GM23338 (cell line): ENCODE results near the gene FAM168A. TPM values are rescaled to one million over a fixed set of nuclear protein-coding genes. Genes with fewer than 3 reads are reported as not detected.
A peak's percentile ranks its signal among the peaks of the same experiment; 100 is the strongest.

Source experiments
- ATAC-seq: fragments of 200-7000 bp; cut with Tn5 transposase; 3 replicates; pipeline ENCODE4 v1.9.1; 2020
- DNase-seq: peaks from one replicate; pipeline ENCODE4 v3.0.0-alpha.2; 2015; ENCODE audit warnings: low spot score
- H2AFZ ChIP-seq: fragments of 200-600 bp; sonication (generic); 2 replicates; pipeline ENCODE4 v1.8.0; 2016; ENCODE audit warnings: antibody characterized with exemption, mild to moderate bottlenecking, moderate library complexity
- H3F3A ChIP-seq: fragments of 200-600 bp; sonication (generic); replicated peaks from 2 replicates; pipeline ENCODE4 v1.8.0; 2017; ENCODE audit warnings: antibody characterized with exemption, mixed run types, low read depth
- H3K27ac ChIP-seq: fragments of 200-600 bp; sonication (generic); 2 replicates; pipeline ENCODE4 v1.6.1; 2016; ENCODE audit warnings: low read depth
- H3K27me3 ChIP-seq: fragments of 200-600 bp; sonication (generic); 2 replicates; pipeline ENCODE4 v1.8.0; 2016; ENCODE audit warnings: mild to moderate bottlenecking, mixed run types, moderate library complexity; ENCODE audit not compliant: insufficient read depth
- H3K36me3 ChIP-seq: fragments of 200-600 bp; sonication (generic); 2 replicates; pipeline ENCODE4 v1.8.0; 2016; ENCODE audit warnings: mild to moderate bottlenecking; ENCODE audit not compliant: insufficient read depth
- H3K4me1 ChIP-seq: fragments of 200-600 bp; sonication (generic); 2 replicates; pipeline ENCODE4 v1.8.0; 2016; ENCODE audit warnings: mild to moderate bottlenecking, moderate library complexity; ENCODE audit not compliant: insufficient read depth
- H3K4me2 ChIP-seq: fragments of 200-600 bp; sonication (generic); 2 replicates; pipeline ENCODE4 v1.7.1; 2017; ENCODE audit warnings: mixed run types
- H3K4me3 ChIP-seq: fragments of 200-600 bp; sonication (generic); 2 replicates; pipeline ENCODE4 v1.6.1; 2016; ENCODE audit warnings: mixed run types
- H3K79me2 ChIP-seq: fragments of 200-600 bp; sonication (generic); replicated peaks from 2 replicates; pipeline ENCODE4 v1.8.0; 2017; ENCODE audit warnings: mild to moderate bottlenecking; ENCODE audit not compliant: insufficient read depth
- H3K9me2 ChIP-seq: fragments of 200-600 bp; sonication (generic); 2 replicates; pipeline ENCODE4 v1.8.0; 2017; ENCODE audit not compliant: insufficient read depth
- H4K20me1 ChIP-seq: fragments of 200-600 bp; sonication (generic); replicated peaks from 2 replicates; pipeline ENCODE4 v1.8.0; 2017; ENCODE audit warnings: mild to moderate bottlenecking; ENCODE audit not compliant: insufficient read depth
- H3K27ac Mint-ChIP-seq: 2 replicates; pipeline ENCODE4 v1.8.0; 2020; ENCODE audit warnings: inconsistent platforms, mild to moderate bottlenecking, moderate library complexity, mixed read lengths
- H3K27me3 Mint-ChIP-seq: 3 replicates; pipeline ENCODE4 v1.8.0; 2022; ENCODE audit warnings: low read depth, mild to moderate bottlenecking, moderate library complexity, mixed read lengths, inconsistent platforms; ENCODE audit not compliant: insufficient read depth, poor library complexity
- H3K36me3 Mint-ChIP-seq: 3 replicates; pipeline ENCODE4 v1.8.0; 2021; ENCODE audit warnings: low read depth, mild to moderate bottlenecking, inconsistent platforms, moderate library complexity, mixed read lengths
- H3K4me1 Mint-ChIP-seq: 3 replicates; pipeline ENCODE4 v1.8.0; 2020; ENCODE audit warnings: mild to moderate bottlenecking, inconsistent platforms, mixed read lengths
- H3K4me3 Mint-ChIP-seq: 3 replicates; pipeline ENCODE4 v1.8.0; 2021; ENCODE audit warnings: moderate library complexity, mild to moderate bottlenecking, inconsistent platforms, mixed read lengths
- H3K9me3 Mint-ChIP-seq: 3 replicates; pipeline ENCODE4 v1.8.0; 2020; ENCODE audit warnings: moderate library complexity, mild to moderate bottlenecking, inconsistent platforms, mixed read lengths
- CREB1 ChIP-seq: fragments of 250-450 bp; sonication (Bioruptor Pico); IDR thresholded peaks from 2 replicates; pipeline ENCODE4 v1.5.0; 2020; ENCODE audit warnings: low read depth, mild to moderate bottlenecking, moderate library complexity
- CTCF ChIP-seq, 2 experiments: fragments of 200-600 bp in 1 of 2; sonication (generic) in 1 of 2; conservative IDR thresholded peaks; 2 replicates each; pipeline versions ENCODE4 v1.5.1 to v1.6.1; 2016 to 2017; ENCODE audit warnings: antibody characterized with exemption in 2 of 2, low read depth in 2 of 2, mild to moderate bottlenecking in 2 of 2, moderate library complexity in 1 of 2
- ETS1 ChIP-seq: IDR thresholded peaks from 2 replicates; pipeline ENCODE4 v1.6.1; 2016; ENCODE audit warnings: antibody characterized with exemption
- EZH2 ChIP-seq: fragments of 200-600 bp; sonication (generic); IDR thresholded peaks from one replicate; pipeline ENCODE4 v1.8.0; 2017; ENCODE audit warnings: antibody characterized with exemption, mild to moderate bottlenecking, low read depth; ENCODE audit not compliant: unreplicated experiment
- EZH2phosphoT487 ChIP-seq: fragments of 200-600 bp; sonication (generic); IDR thresholded peaks from one replicate; pipeline ENCODE4 v1.8.1; 2018; ENCODE audit warnings: antibody characterized with exemption; ENCODE audit not compliant: unreplicated experiment
- JUNB ChIP-seq: IDR thresholded peaks from one replicate; pipeline ENCODE4 v1.6.1; 2016; ENCODE audit warnings: antibody characterized with exemption; ENCODE audit not compliant: unreplicated experiment
- NANOG ChIP-seq: IDR thresholded peaks from 2 replicates; pipeline ENCODE4 v1.6.1; 2016; ENCODE audit warnings: antibody characterized with exemption, borderline replicate concordance
- POLR2AphosphoS5 ChIP-seq: IDR thresholded peaks from 2 replicates; pipeline ENCODE4 v1.6.1; 2016; ENCODE audit warnings: antibody characterized with exemption, low read depth
- REST ChIP-seq: IDR thresholded peaks from one replicate; pipeline ENCODE4 v1.6.1; 2018; ENCODE audit warnings: antibody characterized with exemption; ENCODE audit not compliant: unreplicated experiment
- STAT1 ChIP-seq: IDR thresholded peaks from one replicate; pipeline ENCODE4 v1.6.1; 2016; ENCODE audit warnings: antibody characterized with exemption; ENCODE audit not compliant: unreplicated experiment
- ZNF114 ChIP-seq: fragments of 250-450 bp; sonication (Bioruptor Pico); IDR thresholded peaks from 2 replicates; pipeline ENCODE4 v1.5.0; 2020; ENCODE audit warnings: mild to moderate bottlenecking, moderate library complexity
- ZNF331 ChIP-seq: fragments of 250-450 bp; sonication (Bioruptor Pico); IDR thresholded peaks from 2 replicates; pipeline ENCODE4 v1.5.0; 2020; ENCODE audit warnings: low read depth, mild to moderate bottlenecking, moderate library complexity
- ZNF462 ChIP-seq: fragments of 250-450 bp; sonication (Bioruptor Pico); IDR thresholded peaks from 2 replicates; pipeline ENCODE4 v1.5.0; 2020; ENCODE audit warnings: mild to moderate bottlenecking, moderate library complexity
- polyA plus RNA-seq: library from polyadenylated mRNA; unstranded; fragments of >200 nt; fragmentation: Nextera tagmentation; extraction: Ambion mirVana; gene quantifications from 2 replicates; pipeline ENCODE4 v1.2.1, GENCODE V29; 2016
- total RNA-seq: library from RNA; depleted of rRNA; stranded (reverse); fragments of >200 nt; shearing (Covaris generic); gene quantifications from 2 replicates; pipeline ENCODE4 v1.2.3, GENCODE V29; 2014

FAM168A gene
- total and polyA plus RNA-seq, 2 experiments from 2014 or later: 8.0 to 20.3 TPM

GRCh38 chr11:73464347-73464746 is 133.6 kb downstream of the FAM168A start:
- no peaks in the 10 kb centered on the region for H3K36me3 ChIP-seq
- TF ChIP-seq REST: no peak
- no peak for TF ChIP-seq CTCF (conservative IDR thresholded peaks at IDR 0.05; ENCODE audit: low read depth in 2 of 2)
- no peak for TF ChIP-seq CREB1 (CRISPR knock-in tag)
- no peak for TF ChIP-seq ZNF114 (CRISPR knock-in tag)
- TF ChIP-seq ZNF462 (CRISPR knock-in tag): no peak
- TF ChIP-seq EZH2: no peak
- TF ChIP-seq POLR2AphosphoS5: no peak
- no peak for TF ChIP-seq ETS1
- TF ChIP-seq JUNB: no peak
- TF ChIP-seq STAT1: no peak
- TF ChIP-seq EZH2phosphoT487: no peak
- TF ChIP-seq ZNF331 (CRISPR knock-in tag): no peak
- TF ChIP-seq NANOG: no peak
- Mint-ChIP-seq H3K27me3 (no peaks in the 10 kb centered on the region), H3K9me3 (no peaks in the 10 kb centered on the region), H3K27ac (no peak overlapping the region), H3K36me3 (no peaks in the 10 kb centered on the region), H3K4me3 (no peak overlapping the region), H3K4me1 (no peaks in the 10 kb centered on the region)
- H3K4me3 ChIP-seq: no peak overlapping the region
- no peak overlapping the region for H2AFZ ChIP-seq
- no peaks in the 10 kb centered on the region for H3K9me2 ChIP-seq
- H3K27me3 ChIP-seq: no peaks in the 10 kb centered on the region
- DNase-seq: peak; percentile 24
- H3K4me2 ChIP-seq: no peak overlapping the region
- H3K79me2 ChIP-seq: no peaks in the 10 kb centered on the region; the same call in 1 of the 2 replicates
- H3K27ac ChIP-seq: no peak overlapping the region
- H4K20me1 ChIP-seq: peaks cover 5% of the 10 kb centered on the region; the same call in 1 of the 2 replicates
- no peaks in the 10 kb centered on the region for H3K4me1 ChIP-seq
- ATAC-seq: peak; percentile 49; the same call in 2 of the 3 replicates
- no peaks in the 10 kb centered on the region for H3F3A ChIP-seq
